GM12878 (cell line): ENCODE results near the gene ACKR2. TPM values are rescaled to one million over a fixed set of nuclear protein-coding genes. Genes with fewer than 3 reads are reported as not detected.

Experiments used
- MYB ChIP-seq: fragments of 150-350 bp; IDR thresholded peaks from 2 replicates; pipeline ENCODE4 v1.6.1; 2014; ENCODE audit warnings: mild to moderate bottlenecking, low read depth, low read length, borderline replicate concordance
- YBX1 ChIP-seq: fragments of 450-650 bp; IDR thresholded peaks from 2 replicates; pipeline ENCODE4 v1.6.1; 2016; ENCODE audit warnings: antibody characterized with exemption
- polyA plus RNA-seq, 11 experiments: library from polyadenylated mRNA; depleted of rRNA in 4 of 11; unstranded in 6 of 11; stranded (reverse) in 5 of 11; fragments of >200 nt; fragmentation: Nextera tagmentation in 4 of 11; fragmentation: Illumina TruSeq in 1 of 11; extraction: Ambion mirVana in 4 of 11; extraction: Trizol in 1 of 11; gene quantifications; 1 replicate in 1 of 11; 2 replicates in 10 of 11; pipeline versions ENCODE4 v1.2.1 to v1.2.3, GENCODE V29; 2011 to 2016; ENCODE audit warnings: inconsistent platforms in 2 of 11, missing spikeins in 2 of 11, low read depth in 1 of 11
- total RNA-seq, 4 experiments: library from RNA; depleted of rRNA in 3 of 4; stranded (reverse); fragments of >200 nt in 3 of 4; fragmentation: Illumina TruSeq in 1 of 4; extraction: Trizol in 1 of 4; gene quantifications; 2 replicates each; pipeline versions ENCODE4 v1.2.1 to v1.2.3, GENCODE V29; 2013 to 2021
- TF ChIP-seq, protein P1 (sequence below): IDR thresholded peaks from 2 replicates; pipeline ENCODE4 v1.6.1; 2012; ENCODE audit warnings: low read length, inconsistent platforms
- TF ChIP-seq, protein P2 (sequence below): IDR thresholded peaks from 2 replicates; pipeline ENCODE4 v1.6.1; 2012; ENCODE audit warnings: improper control_type of control experiment, low read depth, low read length; ENCODE audit not compliant: insufficient replicate concordance
- TF ChIP-seq, protein P3 (sequence below): IDR thresholded peaks from 2 replicates; pipeline ENCODE4 v1.6.1; 2012; ENCODE audit warnings: low read depth, low read length, improper control_type of control experiment
- TF ChIP-seq, protein P4 (sequence below): fragments of 150-350 bp; IDR thresholded peaks from 2 replicates; pipeline ENCODE4 v1.6.1; 2016; ENCODE audit warnings: low read depth, low read length

ACKR2 gene
- total and polyA plus RNA-seq, 10 of the 15 experiments (the other 5 are each of a cell fraction or from before 2014, with no cell fraction given) = 0.05 to 0.91 (median 0.23) TPM; not detected in 2

DNA sequence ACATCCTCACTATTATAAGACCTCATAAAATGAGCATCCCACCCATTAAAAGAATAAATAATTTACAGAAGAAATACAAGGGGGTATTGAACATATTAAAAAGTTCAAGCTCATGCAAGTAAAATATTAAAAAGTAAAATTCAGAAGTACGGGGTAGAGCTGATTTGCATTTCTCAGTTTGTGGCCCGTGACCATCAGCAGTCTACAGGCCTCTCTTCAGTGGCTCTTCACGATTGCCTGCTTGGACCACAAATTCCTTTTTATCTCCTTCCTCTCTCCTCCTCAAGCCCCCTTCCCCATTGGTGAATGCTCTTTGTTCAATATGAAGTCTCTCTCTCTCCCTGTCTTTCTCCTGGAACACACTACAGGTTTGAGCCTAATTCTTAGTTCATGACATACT, 47.3 kb downstream of the ACKR2 start (continued):
- TF ChIP-seq, protein P1, sequence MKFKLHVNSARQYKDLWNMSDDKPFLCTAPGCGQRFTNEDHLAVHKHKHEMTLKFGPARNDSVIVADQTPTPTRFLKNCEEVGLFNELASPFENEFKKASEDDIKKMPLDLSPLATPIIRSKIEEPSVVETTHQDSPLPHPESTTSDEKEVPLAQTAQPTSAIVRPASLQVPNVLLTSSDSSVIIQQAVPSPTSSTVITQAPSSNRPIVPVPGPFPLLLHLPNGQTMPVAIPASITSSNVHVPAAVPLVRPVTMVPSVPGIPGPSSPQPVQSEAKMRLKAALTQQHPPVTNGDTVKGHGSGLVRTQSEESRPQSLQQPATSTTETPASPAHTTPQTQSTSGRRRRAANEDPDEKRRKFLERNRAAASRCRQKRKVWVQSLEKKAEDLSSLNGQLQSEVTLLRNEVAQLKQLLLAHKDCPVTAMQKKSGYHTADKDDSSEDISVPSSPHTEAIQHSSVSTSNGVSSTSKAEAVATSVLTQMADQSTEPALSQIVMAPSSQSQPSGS = no peak
- TF ChIP-seq, protein P2, sequence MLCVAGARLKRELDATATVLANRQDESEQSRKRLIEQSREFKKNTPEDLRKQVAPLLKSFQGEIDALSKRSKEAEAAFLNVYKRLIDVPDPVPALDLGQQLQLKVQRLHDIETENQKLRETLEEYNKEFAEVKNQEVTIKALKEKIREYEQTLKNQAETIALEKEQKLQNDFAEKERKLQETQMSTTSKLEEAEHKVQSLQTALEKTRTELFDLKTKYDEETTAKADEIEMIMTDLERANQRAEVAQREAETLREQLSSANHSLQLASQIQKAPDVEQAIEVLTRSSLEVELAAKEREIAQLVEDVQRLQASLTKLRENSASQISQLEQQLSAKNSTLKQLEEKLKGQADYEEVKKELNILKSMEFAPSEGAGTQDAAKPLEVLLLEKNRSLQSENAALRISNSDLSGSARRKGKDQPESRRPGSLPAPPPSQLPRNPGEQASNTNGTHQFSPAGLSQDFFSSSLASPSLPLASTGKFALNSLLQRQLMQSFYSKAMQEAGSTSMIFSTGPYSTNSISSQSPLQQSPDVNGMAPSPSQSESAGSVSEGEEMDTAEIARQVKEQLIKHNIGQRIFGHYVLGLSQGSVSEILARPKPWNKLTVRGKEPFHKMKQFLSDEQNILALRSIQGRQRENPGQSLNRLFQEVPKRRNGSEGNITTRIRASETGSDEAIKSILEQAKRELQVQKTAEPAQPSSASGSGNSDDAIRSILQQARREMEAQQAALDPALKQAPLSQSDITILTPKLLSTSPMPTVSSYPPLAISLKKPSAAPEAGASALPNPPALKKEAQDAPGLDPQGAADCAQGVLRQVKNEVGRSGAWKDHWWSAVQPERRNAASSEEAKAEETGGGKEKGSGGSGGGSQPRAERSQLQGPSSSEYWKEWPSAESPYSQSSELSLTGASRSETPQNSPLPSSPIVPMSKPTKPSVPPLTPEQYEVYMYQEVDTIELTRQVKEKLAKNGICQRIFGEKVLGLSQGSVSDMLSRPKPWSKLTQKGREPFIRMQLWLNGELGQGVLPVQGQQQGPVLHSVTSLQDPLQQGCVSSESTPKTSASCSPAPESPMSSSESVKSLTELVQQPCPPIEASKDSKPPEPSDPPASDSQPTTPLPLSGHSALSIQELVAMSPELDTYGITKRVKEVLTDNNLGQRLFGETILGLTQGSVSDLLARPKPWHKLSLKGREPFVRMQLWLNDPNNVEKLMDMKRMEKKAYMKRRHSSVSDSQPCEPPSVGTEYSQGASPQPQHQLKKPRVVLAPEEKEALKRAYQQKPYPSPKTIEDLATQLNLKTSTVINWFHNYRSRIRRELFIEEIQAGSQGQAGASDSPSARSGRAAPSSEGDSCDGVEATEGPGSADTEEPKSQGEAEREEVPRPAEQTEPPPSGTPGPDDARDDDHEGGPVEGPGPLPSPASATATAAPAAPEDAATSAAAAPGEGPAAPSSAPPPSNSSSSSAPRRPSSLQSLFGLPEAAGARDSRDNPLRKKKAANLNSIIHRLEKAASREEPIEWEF = no peak
- TF ChIP-seq, protein P3, sequence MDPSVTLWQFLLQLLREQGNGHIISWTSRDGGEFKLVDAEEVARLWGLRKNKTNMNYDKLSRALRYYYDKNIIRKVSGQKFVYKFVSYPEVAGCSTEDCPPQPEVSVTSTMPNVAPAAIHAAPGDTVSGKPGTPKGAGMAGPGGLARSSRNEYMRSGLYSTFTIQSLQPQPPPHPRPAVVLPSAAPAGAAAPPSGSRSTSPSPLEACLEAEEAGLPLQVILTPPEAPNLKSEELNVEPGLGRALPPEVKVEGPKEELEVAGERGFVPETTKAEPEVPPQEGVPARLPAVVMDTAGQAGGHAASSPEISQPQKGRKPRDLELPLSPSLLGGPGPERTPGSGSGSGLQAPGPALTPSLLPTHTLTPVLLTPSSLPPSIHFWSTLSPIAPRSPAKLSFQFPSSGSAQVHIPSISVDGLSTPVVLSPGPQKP = no peak
- TF ChIP-seq YBX1 (no peak), MYB (no peak)
- TF ChIP-seq, protein P4, sequence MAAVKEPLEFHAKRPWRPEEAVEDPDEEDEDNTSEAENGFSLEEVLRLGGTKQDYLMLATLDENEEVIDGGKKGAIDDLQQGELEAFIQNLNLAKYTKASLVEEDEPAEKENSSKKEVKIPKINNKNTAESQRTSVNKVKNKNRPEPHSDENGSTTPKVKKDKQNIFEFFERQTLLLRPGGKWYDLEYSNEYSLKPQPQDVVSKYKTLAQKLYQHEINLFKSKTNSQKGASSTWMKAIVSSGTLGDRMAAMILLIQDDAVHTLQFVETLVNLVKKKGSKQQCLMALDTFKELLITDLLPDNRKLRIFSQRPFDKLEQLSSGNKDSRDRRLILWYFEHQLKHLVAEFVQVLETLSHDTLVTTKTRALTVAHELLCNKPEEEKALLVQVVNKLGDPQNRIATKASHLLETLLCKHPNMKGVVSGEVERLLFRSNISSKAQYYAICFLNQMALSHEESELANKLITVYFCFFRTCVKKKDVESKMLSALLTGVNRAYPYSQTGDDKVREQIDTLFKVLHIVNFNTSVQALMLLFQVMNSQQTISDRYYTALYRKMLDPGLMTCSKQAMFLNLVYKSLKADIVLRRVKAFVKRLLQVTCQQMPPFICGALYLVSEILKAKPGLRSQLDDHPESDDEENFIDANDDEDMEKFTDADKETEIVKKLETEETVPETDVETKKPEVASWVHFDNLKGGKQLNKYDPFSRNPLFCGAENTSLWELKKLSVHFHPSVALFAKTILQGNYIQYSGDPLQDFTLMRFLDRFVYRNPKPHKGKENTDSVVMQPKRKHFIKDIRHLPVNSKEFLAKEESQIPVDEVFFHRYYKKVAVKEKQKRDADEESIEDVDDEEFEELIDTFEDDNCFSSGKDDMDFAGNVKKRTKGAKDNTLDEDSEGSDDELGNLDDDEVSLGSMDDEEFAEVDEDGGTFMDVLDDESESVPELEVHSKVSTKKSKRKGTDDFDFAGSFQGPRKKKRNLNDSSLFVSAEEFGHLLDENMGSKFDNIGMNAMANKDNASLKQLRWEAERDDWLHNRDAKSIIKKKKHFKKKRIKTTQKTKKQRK = no peak
